GM12801 (cell line): ENCODE measurements around the gene RTN4RL2.

Experiments used
- CTCF ChIP-seq: IDR thresholded peaks from one replicate; pipeline ENCODE4 v1.5.1; 2011; ENCODE audit warnings: control low read depth; ENCODE audit not compliant: insufficient read length; ENCODE audit errors: extremely low read depth

The RTN4RL2 gene

DNA sequence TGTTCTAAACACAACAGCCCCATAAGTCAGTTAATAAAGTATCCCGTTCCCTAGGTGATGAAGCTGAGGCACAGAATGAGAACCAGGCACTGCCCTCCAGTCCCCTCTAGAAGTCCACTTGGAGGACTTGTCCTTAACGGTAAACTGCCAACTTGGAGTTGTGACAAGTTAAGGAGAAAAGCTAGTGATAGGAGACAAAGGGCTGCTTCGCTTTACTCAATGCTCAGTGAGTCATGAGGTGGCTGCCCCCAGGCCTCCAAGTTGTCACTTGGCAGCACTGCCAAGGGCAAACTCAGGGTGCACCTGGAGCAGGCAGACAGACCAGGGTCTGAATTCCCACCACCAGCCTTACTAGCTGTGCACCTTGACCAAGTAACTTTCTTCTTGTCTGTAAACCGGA lies 41.6 kb downstream of the RTN4RL2 start:
- no peak for TF ChIP-seq CTCF

- TF ChIP-seq CTCF = no peak
These were observed 42.0 kb downstream of the RTN4RL2 start for GRCh38 chr11:57502376-57502775.

DNA sequence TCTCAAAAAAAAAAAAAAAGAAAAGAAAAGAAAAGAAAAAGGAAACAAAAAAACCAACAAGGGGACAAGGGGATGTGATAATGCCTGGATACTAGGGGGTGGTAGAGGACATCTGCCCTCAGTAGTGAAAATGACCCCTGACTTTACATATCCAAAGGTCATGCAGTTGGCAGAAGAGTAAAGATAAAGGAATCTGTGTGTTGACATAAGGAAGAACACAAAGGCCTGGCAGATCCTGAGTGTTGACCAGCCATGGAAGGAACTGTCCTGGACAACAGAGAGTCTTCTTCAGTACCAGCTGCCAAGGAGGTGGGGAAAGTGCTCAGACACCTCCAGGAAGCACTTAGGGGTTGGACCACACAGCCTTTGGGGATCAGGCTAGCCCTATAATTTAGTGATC lies 42.5 kb downstream of the RTN4RL2 start:
- no peak for TF ChIP-seq CTCF

GRCh38 chr11:57504511-57504910 lies 44.2 kb downstream of the RTN4RL2 start:
- TF ChIP-seq CTCF = no peak

DNA sequence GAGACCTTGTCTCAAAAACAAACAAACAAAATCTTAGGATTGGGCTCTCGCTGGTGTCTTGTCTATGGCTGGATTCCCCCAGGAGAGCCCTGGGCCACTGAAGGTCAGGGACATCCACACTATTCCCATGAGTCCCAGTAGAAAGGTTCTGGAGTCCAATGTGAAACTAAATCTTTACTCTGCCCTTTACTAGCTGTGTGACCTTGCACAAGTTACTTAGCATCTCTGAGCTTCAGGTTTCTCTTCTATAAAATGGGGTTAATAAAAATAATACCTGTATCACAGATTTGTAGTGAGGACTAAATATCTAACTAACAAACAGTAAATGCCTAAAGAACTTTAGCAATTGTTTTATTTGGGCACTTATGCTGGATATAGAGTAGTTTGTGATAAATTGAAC lies 46.2 kb downstream of the RTN4RL2 start:
- TF ChIP-seq CTCF = no peak

DNA sequence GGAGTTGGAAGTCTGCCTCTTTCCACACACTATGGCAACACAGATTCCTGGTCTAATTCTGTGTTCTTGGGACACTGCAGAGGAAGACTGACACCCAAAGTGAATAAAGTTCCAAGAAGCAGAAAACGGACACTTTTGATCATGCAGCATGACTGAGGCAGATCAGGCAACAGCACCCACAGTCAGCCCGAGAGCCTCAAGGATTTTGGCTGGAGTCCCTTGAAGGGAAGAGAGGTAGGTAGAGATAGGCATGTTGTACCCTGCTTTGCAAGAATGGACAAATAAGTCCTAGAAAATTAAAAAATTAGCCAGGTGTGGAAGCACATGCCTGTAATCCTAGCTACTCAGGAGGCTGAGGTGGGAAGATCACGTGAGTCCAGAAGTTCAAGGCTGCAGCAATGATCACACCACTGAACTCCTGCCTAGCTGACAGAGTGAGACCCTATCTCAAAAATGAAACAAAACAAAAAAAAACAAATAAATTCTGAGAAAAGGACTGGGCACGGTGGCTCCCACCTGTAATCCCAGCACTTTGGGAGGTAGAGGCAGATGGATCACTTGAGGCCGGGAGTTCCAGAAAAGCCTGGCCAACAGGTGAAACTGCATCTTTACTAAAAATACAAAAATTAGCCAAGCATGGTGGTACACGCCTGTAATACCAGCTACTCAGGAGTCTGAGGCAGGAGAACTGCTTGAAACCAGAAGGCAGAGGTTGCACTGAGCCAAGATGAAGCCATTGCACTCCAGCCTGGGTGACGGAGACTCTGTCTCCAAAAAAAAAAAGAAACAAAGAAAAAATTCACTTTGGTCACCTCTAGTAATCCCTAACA lies 48.2 kb downstream of the RTN4RL2 start:
- no peak for TF ChIP-seq CTCF

DNA sequence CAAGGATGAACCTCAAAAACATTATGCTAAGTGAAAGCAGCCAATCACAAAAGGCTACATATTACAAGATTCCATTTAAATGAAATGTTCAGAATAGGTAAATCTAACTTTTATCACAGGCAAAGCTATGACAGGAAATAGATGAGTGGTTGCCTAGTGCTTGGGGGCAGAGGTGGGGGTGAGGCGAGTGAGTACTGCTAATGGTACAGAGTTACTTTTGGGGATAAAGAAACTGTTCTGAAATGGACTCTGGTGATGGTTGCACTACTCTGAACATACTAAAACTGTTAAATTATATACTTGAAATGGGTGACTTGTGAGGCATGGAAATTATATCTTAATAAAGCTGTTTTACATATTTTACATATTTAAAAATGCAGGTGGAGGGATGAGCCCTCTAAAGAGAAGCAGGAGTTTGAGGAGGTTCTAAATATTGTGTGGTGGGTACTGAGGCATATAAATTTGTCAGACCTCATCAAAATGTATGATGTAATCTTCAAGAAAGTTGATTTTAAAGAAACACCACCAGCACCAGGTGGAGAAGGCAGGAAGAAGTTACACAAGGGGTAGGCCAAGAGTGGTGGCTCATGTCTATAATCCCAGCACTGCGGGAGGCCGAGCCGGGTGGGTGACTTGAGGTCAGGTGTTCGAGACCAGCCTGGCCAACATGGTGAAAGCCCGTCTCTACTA lies 51.6 kb downstream of the RTN4RL2 start:
- no peak for TF ChIP-seq CTCF
